AG20443 (cell line): ENCODE results near the gene AJAP1.
"Not testable (repeated sequence)": the region's sequence is repeated elsewhere in the genome, so short reads cannot be mapped to it uniquely, and the experiment has no call there.

ENCODE experiments used
- DNase-seq: peaks from one replicate; pipeline ENCODE4 v3.0.0; 2012; ENCODE audit warnings: low spot score, mixed read lengths

AJAP1 gene

GRCh38 chr1:4653796-4654725 is at the start of gene AJAP1:
Gene AJAP1 (plus strand): TSS chr1:4654609. CDS start chr1:4655426, 817 bp downstream.
- DNase-seq = peak; percentile 29

- no peak for DNase-seq
These were observed 49.3 kb upstream of the AJAP1 start for GRCh38 chr1:4605158-4605557.

- no peak for DNase-seq
These were observed 42.7 kb upstream of the AJAP1 start for GRCh38 chr1:4611563-4612341.

- no peak for DNase-seq
These were observed 41.4 kb upstream of the AJAP1 start for GRCh38 chr1:4612991-4613390.

- DNase-seq = no peak
These were observed 40.6 kb upstream of the AJAP1 start for GRCh38 chr1:4613606-4614370.

- no peak for DNase-seq
These were observed 39.9 kb upstream of the AJAP1 start for GRCh38 chr1:4614371-4615137.

GRCh38 chr1:4615138-4615470 is 39.3 kb upstream of the AJAP1 start:
- DNase-seq = no peak

- no peak for DNase-seq
These were observed 38.9 kb upstream of the AJAP1 start for GRCh38 chr1:4615501-4615900.

GRCh38 chr1:4616831-4617465 is 37.5 kb upstream of the AJAP1 start:
- no peak for DNase-seq

GRCh38 chr1:4617506-4617905 is 36.9 kb upstream of the AJAP1 start:
- DNase-seq = no peak

GRCh38 chr1:4618827-4619226 is 35.6 kb upstream of the AJAP1 start:
- DNase-seq = not testable (repeated sequence)

GRCh38 chr1:4621646-4622045 is 32.8 kb upstream of the AJAP1 start:
- DNase-seq = no peak

GRCh38 chr1:4622821-4623220 is 31.6 kb upstream of the AJAP1 start:
- no peak for DNase-seq

GRCh38 chr1:4624141-4624715 is 30.2 kb upstream of the AJAP1 start:
- no peak for DNase-seq

GRCh38 chr1:4624801-4625200 is 29.6 kb upstream of the AJAP1 start:
- no peak for DNase-seq

- no peak for DNase-seq
These were observed 28.3 kb upstream of the AJAP1 start for GRCh38 chr1:4626061-4626460.

- DNase-seq = no peak
These were observed 27.7 kb upstream of the AJAP1 start for GRCh38 chr1:4626560-4627319.

- DNase-seq = no peak
These were observed 27.1 kb upstream of the AJAP1 start for GRCh38 chr1:4627353-4627752.

GRCh38 chr1:4628992-4629391 is 25.4 kb upstream of the AJAP1 start:
- no peak for DNase-seq

GRCh38 chr1:4630561-4630960 is 23.8 kb upstream of the AJAP1 start:
- DNase-seq = no peak
